ENCODE measurements around the gene GRK5.

GRK5 gene

DNA sequence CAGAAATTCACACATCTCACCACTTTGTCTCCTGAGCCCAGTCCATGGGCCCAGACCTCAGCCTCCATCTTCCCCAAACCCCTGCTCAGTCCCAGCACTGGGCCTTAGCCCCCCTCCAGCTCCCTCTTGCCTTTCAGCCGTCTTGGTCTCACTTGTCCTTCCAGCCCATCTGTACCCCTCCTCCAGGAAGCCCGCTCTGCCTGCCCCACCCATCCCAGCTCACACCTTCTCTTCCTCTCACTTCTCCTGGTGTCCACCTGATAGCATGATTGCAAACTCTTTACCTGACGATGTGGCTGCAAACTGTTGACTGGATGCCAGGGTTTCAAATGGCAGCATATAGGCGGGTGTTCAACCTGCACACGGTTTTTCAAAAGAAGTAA is 238.6 kb downstream of the GRK5 start:
- no CpG with 5 or more reads among the region's 5 CpGs for WGBS, 2 donors (ENCODE audit: extremely low coverage in 2 of 2, insufficient read length in 2 of 2, insufficient replicate concordance in 1 of 2)
- Histone ChIP-seq H3K4me2 (ENCODE audit: insufficient read depth, low read length, poor library complexity, severe bottlenecking) (no peak overlapping the region), H3K9ac (ENCODE audit: low read depth, low read length, poor library complexity) (no peak overlapping the region), H3K4me1 (ENCODE audit: control insufficient read depth in 2 of 2, insufficient read depth in 1 of 2, low read depth in 1 of 2, low read length in 2 of 2) (peaks cover 15 to 26% of the 10 kb centered on the region in 2 donors), H4K8ac (ENCODE audit: low read depth, low read length) (no peak overlapping the region), H2AK5ac (ENCODE audit: low read depth, low read length) (peak overlapping the region; percentile 2), H2BK15ac (ENCODE audit: low read length) (peak overlapping the region; percentile 84), H2BK12ac (ENCODE audit: low read length) (no peak overlapping the region), H2BK5ac (ENCODE audit: low read length) (no peak overlapping the region), H3K9me3 (replicated peaks in 1 of 2; ENCODE audit: control insufficient read depth in 2 of 2, insufficient read depth in 1 of 2, low read depth in 1 of 2, low read length in 2 of 2) (no peaks in the 10 kb centered on the region), H3K27ac (replicated peaks; ENCODE audit: low read length) (no peak overlapping the region), H2BK120ac (ENCODE audit: low read depth, low read length) (no peak overlapping the region), H3K18ac (ENCODE audit: low read length) (no peak overlapping the region), H4K91ac (ENCODE audit: low read depth, low read length, poor library complexity) (peak overlapping the region; percentile 61), H3K36me3 (replicated peaks in 1 of 2; ENCODE audit: control insufficient read depth in 2 of 2, insufficient read depth in 2 of 2, low read length in 2 of 2) (peaks cover 0 to 3% of the 10 kb centered on the region in 2 donors), H3K4me3 (ENCODE audit: low read length in 2 of 2) (no peak overlapping the region), H2AFZ (ENCODE audit: low read length) (no peak overlapping the region), H3K4ac (ENCODE audit: low read length) (no peak overlapping the region), H3K79me1 (ENCODE audit: low read depth, low read length) (no peaks in the 10 kb centered on the region), H3K27me3 (ENCODE audit: control insufficient read depth in 3 of 3, insufficient read depth in 3 of 3, low read depth in 1 of 3, low read length in 3 of 3) (no peaks in the 10 kb centered on the region), H3K23ac (ENCODE audit: low read depth, low read length, poor library complexity) (peak overlapping the region; percentile 39), H3K14ac (ENCODE audit: low read length) (no peak overlapping the region)
- DNase-seq (ENCODE audit: low spot score), result no peak

GRCh38 chr10:119446441-119447277 is 239.3 kb downstream of the GRK5 start:
- Histone ChIP-seq H3K23ac (ENCODE audit: low read depth, low read length, poor library complexity) (peak overlapping the region; percentile 5), H3K4me2 (ENCODE audit: insufficient read depth, low read length, poor library complexity, severe bottlenecking) (no peak overlapping the region), H3K4me1 (ENCODE audit: control insufficient read depth in 2 of 2, insufficient read depth in 1 of 2, low read depth in 1 of 2, low read length in 2 of 2) (peaks cover 9 to 21% of the 10 kb centered on the region in 2 donors), H3K27me3 (ENCODE audit: control insufficient read depth in 3 of 3, insufficient read depth in 3 of 3, low read depth in 1 of 3, low read length in 3 of 3) (no peaks in the 10 kb centered on the region), H3K14ac (ENCODE audit: low read length) (no peak overlapping the region), H3K36me3 (replicated peaks in 1 of 2; ENCODE audit: control insufficient read depth in 2 of 2, insufficient read depth in 2 of 2, low read length in 2 of 2) (peaks cover 0 to 3% of the 10 kb centered on the region in 2 donors), H4K91ac (ENCODE audit: low read depth, low read length, poor library complexity) (no peak overlapping the region), H3K9ac (ENCODE audit: low read depth, low read length, poor library complexity) (no peak overlapping the region), H2BK12ac (ENCODE audit: low read length) (no peak overlapping the region), H2BK15ac (ENCODE audit: low read length) (peak overlapping the region; percentile 59), H3K27ac (replicated peaks; ENCODE audit: low read length) (no peak overlapping the region), H3K4me3 (ENCODE audit: low read length in 2 of 2) (no peak overlapping the region), H4K8ac (ENCODE audit: low read depth, low read length) (no peak overlapping the region), H2AK5ac (ENCODE audit: low read depth, low read length) (peak overlapping the region; percentile 47), H2BK5ac (ENCODE audit: low read length) (peak overlapping the region; percentile 49), H3K9me3 (replicated peaks in 1 of 2; ENCODE audit: control insufficient read depth in 2 of 2, insufficient read depth in 1 of 2, low read depth in 1 of 2, low read length in 2 of 2) (no peaks in the 10 kb centered on the region), H3K4ac (ENCODE audit: low read length) (no peak overlapping the region), H3K79me1 (ENCODE audit: low read depth, low read length) (no peaks in the 10 kb centered on the region), H3K18ac (ENCODE audit: low read length) (peak overlapping the region; percentile 8), H2BK120ac (ENCODE audit: low read depth, low read length) (no peak overlapping the region), H2AFZ (ENCODE audit: low read length) (no peak overlapping the region)
- no CpG with 5 or more reads among the region's 21 CpGs for WGBS, 2 donors (ENCODE audit: extremely low coverage in 2 of 2, insufficient read length in 2 of 2, insufficient replicate concordance in 1 of 2)
- no peak for DNase-seq (ENCODE audit: low spot score)

- WGBS, 2 donors (ENCODE audit: extremely low coverage in 2 of 2, insufficient read length in 2 of 2, insufficient replicate concordance in 1 of 2), result no CpG with 5 or more reads among the region's 7 CpGs
- peaks cover 2 to 15% of the 10 kb centered on the region in 2 donors for H3K4me1 ChIP-seq (ENCODE audit: control insufficient read depth in 2 of 2, insufficient read depth in 1 of 2, low read depth in 1 of 2, low read length in 2 of 2)
- DNase-seq (ENCODE audit: low spot score), result no peak
Observed at GRCh38 chr10:119447421-119447820, 240.1 kb downstream of the GRK5 start.

DNA sequence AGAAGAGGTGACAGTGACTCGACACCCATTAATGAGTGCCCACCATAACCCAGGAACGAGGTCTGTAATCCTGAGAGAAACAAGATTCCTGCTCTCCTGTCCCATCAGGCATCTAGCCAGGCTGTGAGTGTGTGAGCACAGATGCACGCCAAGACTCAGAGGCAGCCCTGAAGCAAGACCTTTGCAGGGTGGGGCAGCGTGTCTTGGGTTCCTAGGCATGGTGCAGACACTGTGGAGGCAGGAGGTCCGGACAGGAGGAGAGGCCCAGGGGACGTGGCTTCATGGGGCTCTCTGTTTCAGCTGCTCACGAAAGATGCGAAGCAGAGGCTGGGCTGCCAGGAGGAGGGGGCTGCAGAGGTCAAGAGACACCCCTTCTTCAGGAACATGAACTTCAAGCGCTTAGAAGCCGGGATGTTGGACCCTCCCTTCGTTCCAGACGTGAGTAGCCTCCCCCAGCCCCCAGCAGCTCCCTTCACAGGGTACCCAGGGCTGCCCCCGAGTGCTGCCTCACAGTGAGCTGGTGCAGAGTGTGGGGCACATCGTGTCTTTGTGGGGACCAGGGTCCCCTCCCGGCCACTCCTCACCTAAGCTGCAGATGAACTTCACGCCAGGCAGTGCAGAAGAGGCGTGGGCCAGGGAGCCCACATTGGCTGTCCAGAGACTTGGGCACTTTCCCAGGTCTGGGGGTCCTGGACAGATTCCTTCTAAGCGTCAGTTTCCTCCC is 240.6 kb downstream of the GRK5 start:
- Histone ChIP-seq H3K18ac (ENCODE audit: low read length) (peak overlapping the region; percentile 48), H3K4ac (ENCODE audit: low read length) (no peak overlapping the region), H2BK12ac (ENCODE audit: low read length) (no peak overlapping the region), H3K79me1 (ENCODE audit: low read depth, low read length) (no peaks in the 10 kb centered on the region), H4K91ac (ENCODE audit: low read depth, low read length, poor library complexity) (no peak overlapping the region), H2AK5ac (ENCODE audit: low read depth, low read length) (no peak overlapping the region), H3K27ac (replicated peaks; ENCODE audit: low read length) (no peak overlapping the region), H2AFZ (ENCODE audit: low read length) (no peak overlapping the region), H3K9ac (ENCODE audit: low read depth, low read length, poor library complexity) (no peak overlapping the region), H2BK5ac (ENCODE audit: low read length) (no peak overlapping the region), H3K27me3 (ENCODE audit: control insufficient read depth in 3 of 3, insufficient read depth in 3 of 3, low read depth in 1 of 3, low read length in 3 of 3) (no peaks in the 10 kb centered on the region), H3K4me2 (ENCODE audit: insufficient read depth, low read length, poor library complexity, severe bottlenecking) (no peak overlapping the region), H3K4me1 (ENCODE audit: control insufficient read depth in 2 of 2, insufficient read depth in 1 of 2, low read depth in 1 of 2, low read length in 2 of 2) (peaks cover 0 to 12% of the 10 kb centered on the region in 2 donors), H4K8ac (ENCODE audit: low read depth, low read length) (peak overlapping the region; percentile 73), H3K23ac (ENCODE audit: low read depth, low read length, poor library complexity) (peak overlapping the region; percentile 87), H2BK120ac (ENCODE audit: low read depth, low read length) (no peak overlapping the region), H3K4me3 (ENCODE audit: low read length in 2 of 2) (no peak overlapping the region), H3K36me3 (replicated peaks in 1 of 2; ENCODE audit: control insufficient read depth in 2 of 2, insufficient read depth in 2 of 2, low read length in 2 of 2) (peaks cover 0 to 3% of the 10 kb centered on the region in 2 donors), H2BK15ac (ENCODE audit: low read length) (peak overlapping the region; percentile 21), H3K9me3 (replicated peaks in 1 of 2; ENCODE audit: control insufficient read depth in 2 of 2, insufficient read depth in 1 of 2, low read depth in 1 of 2, low read length in 2 of 2) (no peaks in the 10 kb centered on the region), H3K14ac (ENCODE audit: low read length) (peak overlapping the region; percentile 92)
- WGBS, 2 donors (ENCODE audit: extremely low coverage in 2 of 2, insufficient read length in 2 of 2, insufficient replicate concordance in 1 of 2), result no CpG with 5 or more reads among the region's 18 CpGs
- no peak for DNase-seq (ENCODE audit: low spot score)

More at GRCh38 chr10:119447421-119447820, 240.1 kb downstream of the GRK5 start:
- Histone ChIP-seq H4K8ac (ENCODE audit: low read depth, low read length) (peak overlapping the region; percentile 73), H2BK12ac (ENCODE audit: low read length) (no peak overlapping the region), H2AK5ac (ENCODE audit: low read depth, low read length) (no peak overlapping the region), H3K14ac (ENCODE audit: low read length) (no peak overlapping the region), H2BK5ac (ENCODE audit: low read length) (no peak overlapping the region), H3K4ac (ENCODE audit: low read length) (no peak overlapping the region), H3K23ac (ENCODE audit: low read depth, low read length, poor library complexity) (peak overlapping the region; percentile 87), H2BK120ac (ENCODE audit: low read depth, low read length) (no peak overlapping the region), H3K4me3 (ENCODE audit: low read length in 2 of 2) (no peak overlapping the region), H3K36me3 (replicated peaks in 1 of 2; ENCODE audit: control insufficient read depth in 2 of 2, insufficient read depth in 2 of 2, low read length in 2 of 2) (peaks cover 0 to 3% of the 10 kb centered on the region in 2 donors), H2AFZ (ENCODE audit: low read length) (no peak overlapping the region), H4K91ac (ENCODE audit: low read depth, low read length, poor library complexity) (no peak overlapping the region), H3K9me3 (replicated peaks in 1 of 2; ENCODE audit: control insufficient read depth in 2 of 2, insufficient read depth in 1 of 2, low read depth in 1 of 2, low read length in 2 of 2) (no peaks in the 10 kb centered on the region), H3K18ac (ENCODE audit: low read length) (no peak overlapping the region), H3K79me1 (ENCODE audit: low read depth, low read length) (no peaks in the 10 kb centered on the region), H3K4me2 (ENCODE audit: insufficient read depth, low read length, poor library complexity, severe bottlenecking) (no peak overlapping the region), H3K9ac (ENCODE audit: low read depth, low read length, poor library complexity) (no peak overlapping the region), H2BK15ac (ENCODE audit: low read length) (peak overlapping the region; percentile 21), H3K27ac (replicated peaks; ENCODE audit: low read length) (no peak overlapping the region), H3K27me3 (ENCODE audit: control insufficient read depth in 3 of 3, insufficient read depth in 3 of 3, low read depth in 1 of 3, low read length in 3 of 3) (no peaks in the 10 kb centered on the region)
